Kidney capillary endothelial cell (primary cell): ENCODE data around the gene PCDHA8.
"Not testable (repeated sequence)": the region's sequence is repeated elsewhere in the genome, so short reads cannot be mapped to it uniquely, and the experiment has no call there.

ENCODE experiments used
- DNase-seq: peaks from one replicate; pipeline ENCODE4 v3.0.0-alpha.2; 2018; ENCODE audit warnings: low spot score

The PCDHA8 gene

GRCh38 chr5:140870221-140871201, 29.5 kb downstream of the PCDHA8 start:
- no peak for DNase-seq

- no peak for DNase-seq
Observed at GRCh38 chr5:140875085-140876065, 34.4 kb downstream of the PCDHA8 start, which contains the start of gene PCDHA12. TSS of gene PCDHA12 (plus strand) at chr5:140875308. CDS start at chr5:140875473, 165 bp downstream.

GRCh38 chr5:140876541-140877261, 35.7 kb downstream of the PCDHA8 start:
- DNase-seq = not testable (repeated sequence)

- no peak for DNase-seq
Observed at GRCh38 chr5:140877262-140877581, 36.2 kb downstream of the PCDHA8 start.

- no peak for DNase-seq
Observed at GRCh38 chr5:140881889-140882590, 41.1 kb downstream of the PCDHA8 start, which contains the start of gene PCDHA13. TSS of gene PCDHA13 (plus strand) at chr5:140882124. CDS start at chr5:140882269, 145 bp downstream.

- DNase-seq = no peak
Observed at GRCh38 chr5:140882591-140882899, 41.6 kb downstream of the PCDHA8 start.

- no peak for DNase-seq
Observed at GRCh38 chr5:140883373-140883772, 42.4 kb downstream of the PCDHA8 start.

- no peak for DNase-seq
Observed at GRCh38 chr5:140883927-140884697, 43.1 kb downstream of the PCDHA8 start.
